Measurements from ENCODE around the gene CEBPA. TPM values are rescaled to one million over a fixed set of nuclear protein-coding genes. Genes with fewer than 3 reads are reported as not detected.
A peak's percentile ranks its signal among the peaks of the same experiment; 100 is the strongest.

CEBPA gene
- total RNA-seq, 3 donors from 2014 or later (not counting 1 experiment from before 2014, with no cell fraction given) = 7.6 to 19.5 (median 8.2) TPM

DNA sequence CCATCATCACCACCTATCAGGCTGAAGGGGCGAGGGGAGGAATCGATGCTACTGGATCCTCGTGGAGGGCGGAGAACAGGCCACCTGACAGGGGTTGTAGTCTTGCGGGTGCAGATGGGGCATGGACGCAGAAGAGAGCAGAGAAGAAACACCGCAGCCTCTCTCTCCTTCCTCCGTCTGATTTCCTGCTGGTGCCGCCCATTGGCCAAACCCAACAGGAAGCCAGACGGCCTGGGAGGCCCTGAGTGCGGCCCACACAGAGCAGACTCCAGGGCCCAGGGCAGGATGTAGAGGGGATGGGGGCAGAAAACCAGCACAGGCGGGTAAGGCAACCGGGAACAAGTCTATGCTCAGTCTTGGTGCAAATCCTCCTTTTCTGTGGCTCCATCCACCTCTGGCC lies 15.4 kb downstream of the CEBPA start:
- Histone ChIP-seq H3K36me3 (ENCODE audit: control insufficient read depth, insufficient read depth, low read length) (no peaks in the 10 kb centered on the region), H3K4me3 (ENCODE audit: low read length) (no peak overlapping the region), H3K27me3 (ENCODE audit: control insufficient read depth, insufficient read depth, low read length) (no peaks in the 10 kb centered on the region), H3K27ac (ENCODE audit: low read length) (peak overlapping the region; percentile 50), H3K9me3 (ENCODE audit: control insufficient read depth, insufficient read depth, low read length) (no peaks in the 10 kb centered on the region), H3K4me1 (ENCODE audit: control insufficient read depth, insufficient read depth, low read length) (peaks cover 24% of the 10 kb centered on the region)
- Mint-ChIP-seq H3K27me3 (ENCODE audit: low read depth in 2 of 2) (no peaks in the 10 kb centered on the region), H3K36me3 (peaks cover 16% of the 10 kb centered on the region), H3K4me3 (peak overlapping the region; percentile 43), H3K27ac (peak overlapping the region; percentile 65 to 75), H3K9me3 (peaks cover 4 to 7% of the 10 kb centered on the region in 2 donors), H3K4me1 (peaks cover 23 to 28% of the 10 kb centered on the region in 2 donors)
- intact Hi-C loops (cut with micrococcal nuclease) = no loop called here
- ATAC-seq = peak; percentile 71 to 88 (median 81)
- TF ChIP-seq, protein P1, sequence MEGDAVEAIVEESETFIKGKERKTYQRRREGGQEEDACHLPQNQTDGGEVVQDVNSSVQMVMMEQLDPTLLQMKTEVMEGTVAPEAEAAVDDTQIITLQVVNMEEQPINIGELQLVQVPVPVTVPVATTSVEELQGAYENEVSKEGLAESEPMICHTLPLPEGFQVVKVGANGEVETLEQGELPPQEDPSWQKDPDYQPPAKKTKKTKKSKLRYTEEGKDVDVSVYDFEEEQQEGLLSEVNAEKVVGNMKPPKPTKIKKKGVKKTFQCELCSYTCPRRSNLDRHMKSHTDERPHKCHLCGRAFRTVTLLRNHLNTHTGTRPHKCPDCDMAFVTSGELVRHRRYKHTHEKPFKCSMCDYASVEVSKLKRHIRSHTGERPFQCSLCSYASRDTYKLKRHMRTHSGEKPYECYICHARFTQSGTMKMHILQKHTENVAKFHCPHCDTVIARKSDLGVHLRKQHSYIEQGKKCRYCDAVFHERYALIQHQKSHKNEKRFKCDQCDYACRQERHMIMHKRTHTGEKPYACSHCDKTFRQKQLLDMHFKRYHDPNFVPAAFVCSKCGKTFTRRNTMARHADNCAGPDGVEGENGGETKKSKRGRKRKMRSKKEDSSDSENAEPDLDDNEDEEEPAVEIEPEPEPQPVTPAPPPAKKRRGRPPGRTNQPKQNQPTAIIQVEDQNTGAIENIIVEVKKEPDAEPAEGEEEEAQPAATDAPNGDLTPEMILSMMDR (IDR thresholded peaks at IDR 0.05) = no peak
- DNase-seq = peak in 1 of 2 donors; percentile 24
- 6% methylated on average over 11 of the region's 13 CpGs for WGBS (ENCODE audit: insufficient coverage)

DNA sequence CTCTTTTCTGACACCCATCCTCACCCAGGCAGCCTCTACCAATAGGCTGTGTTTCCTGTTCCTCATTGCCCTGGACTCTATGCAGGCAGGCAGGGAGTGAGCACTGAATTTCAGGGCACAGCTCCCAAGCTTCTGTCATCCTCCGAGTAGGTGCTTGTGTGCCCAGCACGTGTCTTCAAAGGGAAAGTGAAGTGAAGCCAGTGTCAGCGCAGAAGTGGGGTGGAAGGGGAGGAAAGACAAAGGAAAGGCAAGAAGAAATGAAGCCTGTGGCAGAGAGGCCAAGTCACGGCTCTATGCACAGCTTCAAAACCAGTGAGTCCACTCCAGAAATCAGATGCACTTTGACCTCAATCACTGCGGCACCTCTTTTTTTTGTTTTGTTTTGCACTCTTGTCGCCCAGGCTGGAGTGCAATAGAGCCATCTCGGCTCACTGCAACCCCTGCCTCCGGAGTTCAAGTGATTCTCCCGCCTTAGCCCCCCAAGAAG lies 16.9 kb downstream of the CEBPA start:
- Mint-ChIP-seq H3K27me3 (ENCODE audit: low read depth in 2 of 2) (no peaks in the 10 kb centered on the region), H3K4me3 (no peak overlapping the region), H3K27ac (peak overlapping the region in 1 of 2 donors; percentile 23), H3K9me3 (peaks cover 4 to 7% of the 10 kb centered on the region in 2 donors), H3K4me1 (peaks cover 24 to 34% of the 10 kb centered on the region in 2 donors), H3K36me3 (peaks cover 16% of the 10 kb centered on the region)
- intact Hi-C loops (cut with micrococcal nuclease) = no loop called here
- Histone ChIP-seq H3K4me3 (ENCODE audit: low read length) (no peak overlapping the region), H3K36me3 (ENCODE audit: control insufficient read depth, insufficient read depth, low read length) (no peaks in the 10 kb centered on the region), H3K4me1 (ENCODE audit: control insufficient read depth, insufficient read depth, low read length) (peaks cover 28% of the 10 kb centered on the region), H3K27me3 (ENCODE audit: control insufficient read depth, insufficient read depth, low read length) (no peaks in the 10 kb centered on the region), H3K27ac (ENCODE audit: low read length) (no peak overlapping the region), H3K9me3 (ENCODE audit: control insufficient read depth, insufficient read depth, low read length) (no peaks in the 10 kb centered on the region)
- DNase-seq = no peak
- TF ChIP-seq, protein P1 (IDR thresholded peaks at IDR 0.05) = no peak
- 92% methylated on average over 9 of the region's 9 CpGs for WGBS (ENCODE audit: insufficient coverage)
- no peak for ATAC-seq

DNA sequence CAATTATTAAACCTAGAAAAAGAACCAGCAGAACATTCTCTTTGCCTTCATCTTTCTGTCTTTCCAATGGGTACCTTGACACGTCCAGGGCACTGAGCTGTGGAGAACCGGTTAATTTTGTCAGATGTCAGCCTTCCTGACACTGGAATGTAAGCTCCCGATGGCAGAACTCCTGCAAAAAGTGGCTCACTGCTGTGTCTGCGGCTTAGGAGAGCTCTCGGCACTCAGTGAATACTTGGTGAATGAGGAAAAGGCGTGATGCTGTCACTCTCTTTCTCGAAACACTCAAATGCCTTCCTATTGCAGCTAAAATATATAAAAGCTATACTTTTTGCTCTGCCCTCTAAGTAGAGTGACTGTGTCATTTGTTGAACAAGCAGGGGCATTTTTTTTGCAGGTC lies 17.6 kb downstream of the CEBPA start:
- intact Hi-C loops (cut with micrococcal nuclease) = no loop called here
- peaks cover 35% of the 10 kb centered on the region for H3K4me1 ChIP-seq (ENCODE audit: control insufficient read depth, insufficient read depth, low read length)
- 92% methylated on average over 5 of the region's 7 CpGs for WGBS (ENCODE audit: insufficient coverage)

More for the DNA sequence above, 17.6 kb downstream of the CEBPA start:
- Histone ChIP-seq H3K9me3 (ENCODE audit: control insufficient read depth, insufficient read depth, low read length) (no peaks in the 10 kb centered on the region), H3K36me3 (ENCODE audit: control insufficient read depth, insufficient read depth, low read length) (no peaks in the 10 kb centered on the region), H3K27me3 (ENCODE audit: control insufficient read depth, insufficient read depth, low read length) (no peaks in the 10 kb centered on the region), H3K4me3 (ENCODE audit: low read length) (no peak overlapping the region), H3K27ac (ENCODE audit: low read length) (no peak overlapping the region)
- Mint-ChIP-seq H3K27ac (no peak overlapping the region), H3K9me3 (peaks cover 4 to 7% of the 10 kb centered on the region in 2 donors), H3K4me3 (no peak overlapping the region), H3K36me3 (peaks cover 16% of the 10 kb centered on the region), H3K4me1 (peaks cover 30 to 38% of the 10 kb centered on the region in 2 donors), H3K27me3 (ENCODE audit: low read depth in 2 of 2) (no peaks in the 10 kb centered on the region)
- ATAC-seq = no peak
- DNase-seq = no peak
- TF ChIP-seq, protein P1 (IDR thresholded peaks at IDR 0.05) = no peak

Measured in natural killer cell (primary cell).